T-cell (primary cell): ENCODE data around the gene LMF1. TPM values are rescaled to one million over a fixed set of nuclear protein-coding genes. Genes with fewer than 3 reads are reported as not detected.

Experiments
- ATAC-seq, 4 experiments: fragments of 200-7000 bp in 3 of 4; fragments of 150-1000 bp in 1 of 4; cut with Tn5 transposase; replicated peaks in 1 of 4; 1 replicate in 3 of 4; 2 replicates in 1 of 4; pipeline ENCODE4 v1.10.0; 2021; ENCODE audit warnings: moderate library complexity in 3 of 4, mild to moderate bottlenecking in 2 of 4, moderate number of reproducible peaks in 1 of 4
- CTCF ChIA-PET, 2 donors: fragments of 300-600 bp; sonication (Branson Sonifier 250); formaldehyde crosslinking; loops; one replicate each; lab custom pipeline; 2022; ENCODE audit warnings: antibody characterized with exemption in 2 of 2; lab: Charles Lee
- POLR2A ChIA-PET, 2 donors: fragments of 300-600 bp; sonication (Branson Sonifier 250); formaldehyde crosslinking; loops; one replicate each; lab custom pipeline; 2022; ENCODE audit warnings: antibody characterized with exemption in 2 of 2; lab: Charles Lee
- DNase-seq, 35 experiments: peaks; one replicate each; pipeline versions ENCODE4 v3.0.0 to v3.0.0-alpha.2; 2013 to 2023
- H3K27ac ChIP-seq: one replicate; pipeline ENCODE4 v1.5.1; 2013; ENCODE audit warnings: low read length
- H3K27me3 ChIP-seq, 2 experiments: replicated peaks in 1 of 2; 1 replicate in 1 of 2; 2 replicates in 1 of 2; pipeline versions ENCODE4 v1.6.1 to v1.7.0; 2013; ENCODE audit warnings: low read length in 1 of 2, mixed read lengths in 1 of 2; ENCODE audit not compliant: control insufficient read depth in 2 of 2, insufficient read depth in 2 of 2; ENCODE audit errors: extremely low read depth in 1 of 2
- H3K36me3 ChIP-seq, 2 donors: 1 replicate in 1 of 2; 2 replicates in 1 of 2; pipeline versions ENCODE4 v1.6.1 to v1.7.0; 2013; ENCODE audit warnings: low read length in 1 of 2; ENCODE audit not compliant: control insufficient read depth in 2 of 2, insufficient read depth in 1 of 2; ENCODE audit errors: extremely low read depth in 1 of 2
- H3K4me1 ChIP-seq, 2 experiments: 1 replicate in 1 of 2; 2 replicates in 1 of 2; pipeline versions ENCODE4 v1.6.1 to v1.7.0; 2013; ENCODE audit warnings: low read length in 2 of 2, mixed read lengths in 1 of 2; ENCODE audit not compliant: insufficient read depth in 2 of 2, control insufficient read depth in 1 of 2; ENCODE audit errors: extremely low read depth in 1 of 2
- H3K4me3 ChIP-seq, 2 donors: 1 replicate in 1 of 2; 2 replicates in 1 of 2; pipeline versions ENCODE4 v1.5.1 to v1.7.0; 2013; ENCODE audit warnings: mild to moderate bottlenecking in 2 of 2, low read length in 1 of 2, moderate library complexity in 1 of 2; ENCODE audit not compliant: control insufficient read depth in 1 of 2; ENCODE audit errors: extremely low read depth in 1 of 2
- H3K9me3 ChIP-seq: 2 replicates; pipeline ENCODE4 v1.7.0; 2013
- H3K27ac Mint-ChIP-seq, 2 donors: one replicate each; pipeline ENCODE4 v1.8.0; 2020 to 2021; ENCODE audit warnings: mild to moderate bottlenecking in 2 of 2, mixed read lengths in 2 of 2
- H3K27me3 Mint-ChIP-seq, 2 donors: one replicate each; pipeline ENCODE4 v1.8.0; 2021 to 2022; ENCODE audit warnings: mixed read lengths in 2 of 2
- H3K36me3 Mint-ChIP-seq: one replicate; pipeline ENCODE4 v1.8.0; 2021; ENCODE audit warnings: mixed read lengths
- H3K4me1 Mint-ChIP-seq, 3 donors: one replicate each; pipeline ENCODE4 v1.8.0; 2020 to 2022; ENCODE audit warnings: mixed read lengths in 3 of 3, mild to moderate bottlenecking in 1 of 3
- H3K4me3 Mint-ChIP-seq, 3 donors: one replicate each; pipeline ENCODE4 v1.8.0; 2020 to 2022; ENCODE audit warnings: mild to moderate bottlenecking in 3 of 3, mixed read lengths in 3 of 3, moderate library complexity in 3 of 3
- H3K9me3 Mint-ChIP-seq, 3 donors: one replicate each; pipeline ENCODE4 v1.8.0; 2020 to 2022; ENCODE audit warnings: mixed read lengths in 3 of 3
- WGBS: methylation state at CpG from one replicate; pipeline ENCODE4 v1.1.5; 2013; ENCODE audit warnings: missing lambda C conversion rate; ENCODE audit not compliant: insufficient coverage; 5-methylcytosine and 5-hydroxymethylcytosine counted together
- total RNA-seq, 35 experiments: library from RNA in 6 of 35; stranded (reverse) in 6 of 35; fragments of 120-200 nt in 1 of 35; gene quantifications; one replicate each; pipeline versions ENCODE4 v1.2.1 to v1.2.4 and lab custom pipeline; 2013 to 2026

The LMF1 gene
- total RNA-seq (10 to 100 TPM; 46.6 to 59.4 (median 51.1) TPM), total RNA-seq (lab: John Stamatoyannopoulos, UW) (5.4 to 33.9 (median 22.7) reads per million in 29 experiments)
- total RNA-seq (2013), result 29.1 TPM

- CTCF ChIA-PET, result no interaction called here
- POLR2A ChIA-PET, result interaction anchor here in 1 of 2 donors (0.6 kb wide), 1 partner anchor 30 kb away, joined by 3 read pairs; no protein-coding TSS in a partner anchor
- Histone ChIP-seq H3K4me1 (peaks cover 8 to 25% of the 10 kb centered on the region in 2 experiments), H3K9me3 (no peaks in the 10 kb centered on the region), H3K27me3 (peaks cover 0 to 5% of the 10 kb centered on the region in 2 experiments), H3K4me3 (peak within 1 kb of the TSS; percentile 71 to 74), H3K36me3 (no peaks in the 10 kb centered on the region), H3K27ac (peak within 1 kb of the TSS; percentile 53)
- peaks cover 7% of the 10 kb centered on the region for H3K36me3 Mint-ChIP-seq
- H3K27me3 Mint-ChIP-seq, result no peaks in the 10 kb centered on the region
- peak; percentile 92 to 99 (median 93) for ATAC-seq
- peak; percentile 84 to 98 (median 93) for DNase-seq
- H3K9me3 Mint-ChIP-seq, result no peaks in the 10 kb centered on the region
- WGBS, result under 1% methylated on average over 67 of the region's 71 CpGs
- H3K4me3 Mint-ChIP-seq, result peak within 1 kb of the TSS; percentile 74 to 83 (median 80)
- peak within 1 kb of the TSS; percentile 39 to 68 for H3K27ac Mint-ChIP-seq
- H3K4me1 Mint-ChIP-seq, result peaks cover 25 to 34% (median 26%) of the 10 kb centered on the region in 3 donors
Observed at GRCh38 chr16:970766-971581, at the start of gene LMF1. LMF1 (minus strand) TSS chr16:970984; CDS start chr16:970980, 4 bp downstream.

GRCh38 chr16:1020091-1020399 is 49.3 kb upstream of the LMF1 start:
- H3K9me3 ChIP-seq, result no peaks in the 10 kb centered on the region
- CTCF ChIA-PET, result no interaction called here
- Mint-ChIP-seq H3K36me3 (no peaks in the 10 kb centered on the region), H3K27me3 (peaks cover 0 to 2% of the 10 kb centered on the region in 2 donors), H3K27ac (no peak overlapping the region), H3K4me3 (no peak overlapping the region), H3K9me3 (no peaks in the 10 kb centered on the region), H3K4me1 (no peaks in the 10 kb centered on the region)
- no peaks in the 10 kb centered on the region for H3K36me3 ChIP-seq
- 73% methylated on average over 11 of the region's 11 CpGs for WGBS
- H3K4me1 ChIP-seq, result no peaks in the 10 kb centered on the region
- DNase-seq, result no peak
- H3K4me3 ChIP-seq, result no peak overlapping the region
- H3K27me3 ChIP-seq, result peaks cover 0 to 49% of the 10 kb centered on the region in 2 experiments
- H3K27ac ChIP-seq, result no peak overlapping the region
- ATAC-seq, result no peak
- POLR2A ChIA-PET, result no interaction called here

GRCh38 chr16:1019231-1020090 is 48.7 kb upstream of the LMF1 start:
- H3K27ac ChIP-seq, result no peak overlapping the region

GRCh38 chr16:1018447-1019198 is 47.8 kb upstream of the LMF1 start:
- no peak overlapping the region for H3K27ac ChIP-seq
- ChIA-PET CTCF (no interaction called here), POLR2A (no interaction called here)
- no peaks in the 10 kb centered on the region for H3K27me3 Mint-ChIP-seq
- H3K9me3 Mint-ChIP-seq, result no peaks in the 10 kb centered on the region
- no peaks in the 10 kb centered on the region for H3K4me1 ChIP-seq
- ATAC-seq (no peak), DNase-seq (no peak)
- no peaks in the 10 kb centered on the region for H3K9me3 ChIP-seq
- H3K4me3 Mint-ChIP-seq, result no peak overlapping the region
- WGBS, result 86% methylated on average over 9 of the region's 15 CpGs
- H3K4me3 ChIP-seq, result no peak overlapping the region
- peaks cover 0 to 35% of the 10 kb centered on the region in 2 experiments for H3K27me3 ChIP-seq
- no peaks in the 10 kb centered on the region for H3K36me3 Mint-ChIP-seq
- H3K4me1 Mint-ChIP-seq, result no peaks in the 10 kb centered on the region
- H3K36me3 ChIP-seq, result no peaks in the 10 kb centered on the region
- no peak overlapping the region for H3K27ac Mint-ChIP-seq

More at GRCh38 chr16:1019231-1020090, 48.7 kb upstream of the LMF1 start:
- DNase-seq, result no peak
- no peak overlapping the region for H3K27ac Mint-ChIP-seq
- H3K36me3 Mint-ChIP-seq, result no peaks in the 10 kb centered on the region
- no peaks in the 10 kb centered on the region for H3K9me3 Mint-ChIP-seq
- H3K27me3 Mint-ChIP-seq, result no peaks in the 10 kb centered on the region
- no peak overlapping the region for H3K4me3 Mint-ChIP-seq
- Histone ChIP-seq H3K27me3 (peaks cover 0 to 44% of the 10 kb centered on the region in 2 experiments), H3K36me3 (no peaks in the 10 kb centered on the region), H3K9me3 (no peaks in the 10 kb centered on the region), H3K4me3 (no peak overlapping the region), H3K4me1 (no peaks in the 10 kb centered on the region)
- H3K4me1 Mint-ChIP-seq, result no peaks in the 10 kb centered on the region
- CTCF ChIA-PET, result no interaction called here
- ATAC-seq, result no peak
- POLR2A ChIA-PET, result no interaction called here
- 89% methylated on average over 65 of the region's 66 CpGs for WGBS

GRCh38 chr16:1014771-1015495 is 44.1 kb upstream of the LMF1 start:
- no peak overlapping the region for H3K4me3 Mint-ChIP-seq
- no peaks in the 10 kb centered on the region for H3K9me3 Mint-ChIP-seq
- Histone ChIP-seq H3K27me3 (peaks cover 0 to 24% of the 10 kb centered on the region in 2 experiments), H3K27ac (no peak overlapping the region), H3K4me1 (peaks cover 0 to 10% of the 10 kb centered on the region in 2 experiments), H3K9me3 (no peaks in the 10 kb centered on the region), H3K36me3 (no peaks in the 10 kb centered on the region), H3K4me3 (no peak overlapping the region)
- CTCF ChIA-PET, result no interaction called here
- DNase-seq, result no peak
- no peak for ATAC-seq
- POLR2A ChIA-PET, result no interaction called here
- no peak overlapping the region for H3K27ac Mint-ChIP-seq
- peaks cover 0 to 6% of the 10 kb centered on the region in 2 donors for H3K27me3 Mint-ChIP-seq
- WGBS, result 91% methylated on average over 22 of the region's 22 CpGs
- no peaks in the 10 kb centered on the region for H3K36me3 Mint-ChIP-seq
- H3K4me1 Mint-ChIP-seq, result peaks cover 0 to 2% (median 0%) of the 10 kb centered on the region in 3 donors
